Mesenchymal stem cell (in vitro differentiated cells and primary cell): ENCODE results near the gene SELENOF.

Source experiments
- DNase-seq: peaks from one replicate; pipeline ENCODE4 v3.0.0-alpha.2; 2013
- H2AFZ ChIP-seq: one replicate; pipeline ENCODE4 v1.6.1; 2013; ENCODE audit warnings: low read depth, mild to moderate bottlenecking, control low read depth, inconsistent platforms, low read length, moderate library complexity
- H2AK5ac ChIP-seq: 2 replicates; pipeline ENCODE4 v1.6.1; 2013; ENCODE audit warnings: low read length, moderate library complexity, mild to moderate bottlenecking, inconsistent platforms; ENCODE audit not compliant: severe bottlenecking
- H2BK120ac ChIP-seq: one replicate; pipeline ENCODE4 v1.6.1; 2013; ENCODE audit warnings: low read depth, mild to moderate bottlenecking, inconsistent platforms, low read length, moderate library complexity
- H2BK12ac ChIP-seq, 2 experiments: one replicate each; pipeline ENCODE4 v1.6.1; 2013; ENCODE audit warnings: inconsistent platforms in 2 of 2, low read length in 2 of 2, mild to moderate bottlenecking in 2 of 2, moderate library complexity in 2 of 2, control low read depth in 1 of 2
- H2BK15ac ChIP-seq: one replicate; pipeline ENCODE4 v1.6.1; 2013; ENCODE audit warnings: mild to moderate bottlenecking, low read depth, inconsistent platforms; ENCODE audit not compliant: poor library complexity, severe bottlenecking
- H2BK5ac ChIP-seq: 2 replicates; pipeline ENCODE4 v1.6.1; 2013; ENCODE audit warnings: low read depth, mild to moderate bottlenecking, low read length, control low read depth, inconsistent platforms; ENCODE audit not compliant: poor library complexity, severe bottlenecking
- H3K14ac ChIP-seq, 2 experiments: one replicate each; pipeline ENCODE4 v1.6.1; 2013; ENCODE audit warnings: inconsistent platforms in 2 of 2, low read length in 2 of 2, control low read depth in 1 of 2, mild to moderate bottlenecking in 1 of 2, moderate library complexity in 1 of 2
- H3K18ac ChIP-seq, 2 experiments: one replicate each; pipeline ENCODE4 v1.6.1; 2013; ENCODE audit warnings: inconsistent platforms in 2 of 2, low read length in 2 of 2, control low read depth in 1 of 2, low read depth in 1 of 2, mild to moderate bottlenecking in 1 of 2
- H3K23ac ChIP-seq, 2 experiments: one replicate each; pipeline ENCODE4 v1.6.1; 2013; ENCODE audit warnings: inconsistent platforms in 2 of 2, low read length in 2 of 2, mild to moderate bottlenecking in 2 of 2, moderate library complexity in 2 of 2, control low read depth in 1 of 2
- H3K27ac ChIP-seq: 2 replicates; pipeline ENCODE4 v1.5.1; 2013; ENCODE audit warnings: mild to moderate bottlenecking, moderate library complexity, low read length, control low read depth, inconsistent platforms; ENCODE audit not compliant: poor library complexity, severe bottlenecking
- H3K27me3 ChIP-seq, 2 experiments: 2 replicates each; pipeline versions ENCODE4 v1.6.1 to v1.7.0; 2013; ENCODE audit warnings: low read length in 2 of 2, mild to moderate bottlenecking in 2 of 2, moderate library complexity in 2 of 2, control low read depth in 1 of 2, inconsistent platforms in 1 of 2; ENCODE audit not compliant: control insufficient read depth in 1 of 2, insufficient read depth in 1 of 2
- H3K36me3 ChIP-seq, 2 experiments: 2 replicates each; pipeline versions ENCODE4 v1.6.1 to v1.7.0; 2013; ENCODE audit warnings: low read length in 2 of 2, control low read depth in 1 of 2, inconsistent platforms in 1 of 2, low read depth in 1 of 2, mild to moderate bottlenecking in 1 of 2; ENCODE audit not compliant: insufficient read depth in 2 of 2, control insufficient read depth in 1 of 2
- H3K4ac ChIP-seq, 2 experiments: one replicate each; pipeline ENCODE4 v1.6.1; 2013; ENCODE audit warnings: inconsistent platforms in 2 of 2, low read length in 2 of 2, mild to moderate bottlenecking in 2 of 2, moderate library complexity in 2 of 2, control low read depth in 1 of 2, low read depth in 1 of 2
- H3K4me1 ChIP-seq: 2 replicates; pipeline ENCODE4 v1.6.1; 2013; ENCODE audit warnings: low read depth, low read length, control low read depth; ENCODE audit not compliant: control insufficient read depth, insufficient read depth
- H3K4me2 ChIP-seq: 2 replicates; pipeline ENCODE4 v1.6.1; 2013; ENCODE audit warnings: low read length, mild to moderate bottlenecking, inconsistent platforms; ENCODE audit not compliant: poor library complexity, severe bottlenecking
- H3K4me3 ChIP-seq, 2 experiments: 2 replicates each; pipeline versions ENCODE4 v1.5.1 to v1.7.0; 2013; ENCODE audit warnings: low read length in 2 of 2, mild to moderate bottlenecking in 2 of 2, control low read depth in 1 of 2, low read depth in 1 of 2; ENCODE audit not compliant: insufficient read depth in 1 of 2
- H3K79me1 ChIP-seq: replicated peaks from 2 replicates; pipeline ENCODE4 v1.6.1; 2013; ENCODE audit warnings: mild to moderate bottlenecking, control low read depth, low read length, inconsistent platforms; ENCODE audit not compliant: poor library complexity, severe bottlenecking
- H3K9ac ChIP-seq: 2 replicates; pipeline ENCODE4 v1.7.0; 2013; ENCODE audit warnings: mild to moderate bottlenecking, low read length, moderate library complexity
- H3K9me3 ChIP-seq: 2 replicates; pipeline ENCODE4 v1.7.0; 2013; ENCODE audit warnings: mild to moderate bottlenecking, low read length; ENCODE audit not compliant: control insufficient read depth
- H4K8ac ChIP-seq: one replicate; pipeline ENCODE4 v1.6.1; 2013; ENCODE audit warnings: inconsistent platforms, mild to moderate bottlenecking, low read length, moderate library complexity
- H4K91ac ChIP-seq: one replicate; pipeline ENCODE4 v1.6.1; 2013; ENCODE audit warnings: mild to moderate bottlenecking, low read length, inconsistent platforms
- WGBS: methylation state at CpG from one replicate; pipeline ENCODE4 v1.1.7; 2013; ENCODE audit warnings: mixed read lengths; 5-methylcytosine and 5-hydroxymethylcytosine counted together

SELENOF gene

GRCh38 chr1:86933051-86933450 lies 19.1 kb upstream of the SELENOF start:
- no peaks in the 10 kb centered on the region for H3K4me1 ChIP-seq

GRCh38 chr1:86928819-86929218 lies 14.9 kb upstream of the SELENOF start:
- no peak overlapping the region for H3K23ac ChIP-seq

More at GRCh38 chr1:86933051-86933450, 19.1 kb upstream of the SELENOF start:
- Histone ChIP-seq H2BK120ac (no peak overlapping the region), H3K18ac (no peak overlapping the region), H3K79me1 (peaks cover 11% of the 10 kb centered on the region), H3K4me3 (no peak overlapping the region), H2BK15ac (no peak overlapping the region), H4K91ac (no peak overlapping the region), H3K4me2 (no peak overlapping the region), H3K9ac (no peak overlapping the region), H2BK5ac (no peak overlapping the region), H4K8ac (no peak overlapping the region), H3K23ac (no peak overlapping the region), H3K27me3 (no peaks in the 10 kb centered on the region), H3K27ac (no peak overlapping the region), H2BK12ac (no peak overlapping the region), H3K9me3 (no peaks in the 10 kb centered on the region), H2AFZ (no peak overlapping the region), H3K4ac (no peak overlapping the region), H3K36me3 (no peaks in the 10 kb centered on the region), H3K14ac (no peak overlapping the region), H2AK5ac (no peak overlapping the region)
- WGBS, result no CpG with 5 or more reads among the region's 3 CpGs
- DNase-seq, result no peak

DNA sequence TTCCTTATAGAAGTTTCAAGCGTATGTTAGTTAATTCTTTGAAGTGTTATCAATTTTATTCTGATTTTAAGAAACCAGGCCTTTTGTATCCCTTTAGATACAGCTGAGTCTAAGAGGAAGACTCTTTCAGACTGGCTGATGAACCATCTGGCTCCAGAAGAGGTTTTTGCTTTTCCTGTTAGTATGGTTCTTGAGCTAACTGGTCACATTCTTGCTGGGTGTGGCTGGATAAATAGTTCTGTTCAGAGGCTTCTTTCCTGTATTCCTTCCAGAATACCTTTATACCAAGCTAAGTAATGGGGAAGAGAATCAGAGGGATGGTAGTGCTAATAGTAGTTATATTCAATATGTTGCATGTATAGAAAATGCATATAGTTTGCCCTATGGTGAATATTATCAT lies 13.0 kb upstream of the SELENOF start:
- DNase-seq, result no peak
- H3K4me3 ChIP-seq, result no peak overlapping the region
- H3K23ac ChIP-seq, result no peak overlapping the region
- no peak overlapping the region for H4K8ac ChIP-seq
- no peak overlapping the region for H2AFZ ChIP-seq
- H2BK120ac ChIP-seq, result no peak overlapping the region
- H3K9ac ChIP-seq, result no peak overlapping the region
- peaks cover 14% of the 10 kb centered on the region for H3K9me3 ChIP-seq
- H3K36me3 ChIP-seq, result peaks cover 0 to 4% of the 10 kb centered on the region in 2 experiments
- H3K4me2 ChIP-seq, result no peak overlapping the region
- no peak overlapping the region for H2BK12ac ChIP-seq
- no peaks in the 10 kb centered on the region for H3K4me1 ChIP-seq
- H2BK15ac ChIP-seq, result no peak overlapping the region
- H3K27ac ChIP-seq, result no peak overlapping the region
- H4K91ac ChIP-seq, result no peak overlapping the region
- H2BK5ac ChIP-seq, result no peak overlapping the region
- no CpG with 5 or more reads among the region's 1 CpG for WGBS
- H3K14ac ChIP-seq, result no peak overlapping the region
- peaks cover 18% of the 10 kb centered on the region for H3K79me1 ChIP-seq
- no peak overlapping the region for H3K4ac ChIP-seq
- H2AK5ac ChIP-seq, result no peak overlapping the region
- no peaks in the 10 kb centered on the region for H3K27me3 ChIP-seq
- H3K18ac ChIP-seq, result no peak overlapping the region

More at GRCh38 chr1:86928819-86929218, 14.9 kb upstream of the SELENOF start:
- peaks cover 16% of the 10 kb centered on the region for H3K79me1 ChIP-seq
- no CpG with 5 or more reads among the region's 1 CpG for WGBS
- no peak overlapping the region for H2BK12ac ChIP-seq
- no peak overlapping the region for H3K18ac ChIP-seq
- H3K36me3 ChIP-seq, result peaks cover 0 to 4% of the 10 kb centered on the region in 2 experiments
- H3K27ac ChIP-seq, result no peak overlapping the region
- H2AK5ac ChIP-seq, result no peak overlapping the region
- H2BK120ac ChIP-seq, result no peak overlapping the region
- no peaks in the 10 kb centered on the region for H3K4me1 ChIP-seq
- H2BK5ac ChIP-seq, result no peak overlapping the region
- H3K27me3 ChIP-seq, result no peaks in the 10 kb centered on the region
- no peak overlapping the region for H2AFZ ChIP-seq
- H3K4me3 ChIP-seq, result no peak overlapping the region
- no peak overlapping the region for H3K4me2 ChIP-seq
- H2BK15ac ChIP-seq, result no peak overlapping the region
- no peak for DNase-seq
- H3K14ac ChIP-seq, result no peak overlapping the region
- peaks cover 7% of the 10 kb centered on the region for H3K9me3 ChIP-seq
- no peak overlapping the region for H4K8ac ChIP-seq
- no peak overlapping the region for H3K9ac ChIP-seq
- no peak overlapping the region for H4K91ac ChIP-seq
- H3K4ac ChIP-seq, result no peak overlapping the region

GRCh38 chr1:86925742-86926141 lies 11.8 kb upstream of the SELENOF start:
- no peak overlapping the region for H2BK5ac ChIP-seq
- no peak overlapping the region for H2BK15ac ChIP-seq
- no peak overlapping the region for H3K4ac ChIP-seq
- no peak overlapping the region for H4K8ac ChIP-seq
- peaks cover 0 to 4% of the 10 kb centered on the region in 2 experiments for H3K36me3 ChIP-seq
- no peak overlapping the region for H2AFZ ChIP-seq
- H3K4me1 ChIP-seq, result no peaks in the 10 kb centered on the region
- no peak overlapping the region for H3K9ac ChIP-seq
- DNase-seq, result no peak
- H3K14ac ChIP-seq, result no peak overlapping the region
- no CpG with 5 or more reads among the region's 1 CpG for WGBS
- peaks cover 21% of the 10 kb centered on the region for H3K79me1 ChIP-seq
- no peak overlapping the region for H3K4me2 ChIP-seq
- no peaks in the 10 kb centered on the region for H3K27me3 ChIP-seq
- H3K23ac ChIP-seq, result no peak overlapping the region
- H4K91ac ChIP-seq, result no peak overlapping the region
- H2BK120ac ChIP-seq, result no peak overlapping the region
- no peak overlapping the region for H3K4me3 ChIP-seq
- no peak overlapping the region for H3K18ac ChIP-seq
- H2AK5ac ChIP-seq, result no peak overlapping the region
- no peak overlapping the region for H2BK12ac ChIP-seq
- H3K9me3 ChIP-seq, result peaks cover 14% of the 10 kb centered on the region
- H3K27ac ChIP-seq, result no peak overlapping the region
